LNCaP clone FGC (cell line): ENCODE results near the gene PALM.
"Not testable (repeated sequence)": the region's sequence is repeated elsewhere in the genome, so short reads cannot be mapped to it uniquely, and the experiment has no call there.

Experiments used
- DNase-seq: peaks from one replicate; pipeline ENCODE4 v3.0.0-alpha.2; 2011; ENCODE audit warnings: low read depth
- H3K4me3 ChIP-seq: 2 replicates; pipeline ENCODE4 v1.5.1; 2011; ENCODE audit warnings: mild to moderate bottlenecking, low read depth, low read length, control low read depth
- CTCF ChIP-seq: IDR thresholded peaks from 2 replicates; pipeline ENCODE4 v1.5.1; 2012; ENCODE audit warnings: mild to moderate bottlenecking; ENCODE audit not compliant: control insufficient read depth, insufficient read depth; ENCODE audit errors: extremely low read depth

PALM gene

GRCh38 chr19:688992-689391 is 19.7 kb upstream of the PALM start:
- no peak overlapping the region for H3K4me3 ChIP-seq
- DNase-seq, result no peak
- no peak for TF ChIP-seq CTCF

GRCh38 chr19:690203-690602 is 18.5 kb upstream of the PALM start:
- no peak for TF ChIP-seq CTCF
- no peak for DNase-seq
- H3K4me3 ChIP-seq, result no peak overlapping the region

GRCh38 chr19:694481-695351 is 14.0 kb upstream of the PALM start:
- no peak overlapping the region for H3K4me3 ChIP-seq
- TF ChIP-seq CTCF, result no peak
- no peak for DNase-seq

GRCh38 chr19:695352-695949 is 13.3 kb upstream of the PALM start, which contains the start of gene PRSS57:
Gene PRSS57 (minus strand): TSS chr19:695452. CDS start chr19:695430, 22 bp downstream.
- no peak for DNase-seq
- no peak for TF ChIP-seq CTCF
- no peak within 1 kb of the TSS for H3K4me3 ChIP-seq

GRCh38 chr19:698529-698928 is 10.2 kb upstream of the PALM start:
- not testable (repeated sequence) for H3K4me3 ChIP-seq, DNase-seq

GRCh38 chr19:699885-700284 is 8.8 kb upstream of the PALM start:
- not testable (repeated sequence) for H3K4me3 ChIP-seq, DNase-seq

GRCh38 chr19:702847-703246 is 5.9 kb upstream of the PALM start:
- H3K4me3 ChIP-seq, DNase-seq: not testable (repeated sequence)

GRCh38 chr19:703329-703650 is 5.4 kb upstream of the PALM start:
- no peak for TF ChIP-seq CTCF

More at GRCh38 chr19:703329-703650, 5.4 kb upstream of the PALM start:
- no peak for DNase-seq
- H3K4me3 ChIP-seq, result no peak overlapping the region
